GM21447 (cell line): ENCODE measurements around the gene CHPF.

Experiments
- ATAC-seq: cut with Tn5 transposase; IDR thresholded peaks from one replicate; pipeline ENCODE4 v1.9.1; 2021; ENCODE audit not compliant: unreplicated experiment

Gene CHPF

GRCh38 chr2:219552382-219553167, 9.0 kb upstream of the CHPF start:
- ATAC-seq, result peak; percentile 83

GRCh38 chr2:219551441-219552381, 8.1 kb upstream of the CHPF start:
- peak; percentile 31 for ATAC-seq

- ATAC-seq, result no peak
These were observed 6.0 kb upstream of the CHPF start for GRCh38 chr2:219549619-219550018.

GRCh38 chr2:219548990-219549389, 5.4 kb upstream of the CHPF start:
- ATAC-seq, result no peak

- ATAC-seq, result no peak
These were observed 4.0 kb upstream of the CHPF start for GRCh38 chr2:219547621-219548020.

- no peak for ATAC-seq
These were observed 2.3 kb upstream of the CHPF start for GRCh38 chr2:219545943-219546352.

- ATAC-seq, result no peak
These were observed 1.8 kb upstream of the CHPF start for GRCh38 chr2:219545295-219545942.

GRCh38 chr2:219544567-219544966, 958 bp upstream of the CHPF start:
- ATAC-seq, result no peak

- ATAC-seq, result peak; percentile 32
These were observed 546 bp downstream of the CHPF start for GRCh38 chr2:219542931-219543595.

GRCh38 chr2:219541611-219542180, 1.9 kb downstream of the CHPF start:
- peak; percentile 48 for ATAC-seq

- ATAC-seq, result no peak
These were observed 2.7 kb downstream of the CHPF start for GRCh38 chr2:219540784-219541504.

- no peak for ATAC-seq
These were observed 3.5 kb downstream of the CHPF start for GRCh38 chr2:219539926-219540678.

- no peak for ATAC-seq
These were observed 4.4 kb downstream of the CHPF start for GRCh38 chr2:219538956-219539788.

GRCh38 chr2:219538504-219538951, 5.1 kb downstream of the CHPF start:
- ATAC-seq, result no peak

- no peak for ATAC-seq
These were observed 5.7 kb downstream of the CHPF start for GRCh38 chr2:219537657-219538488.

- ATAC-seq, result no peak
These were observed 6.6 kb downstream of the CHPF start for GRCh38 chr2:219536967-219537366.

GRCh38 chr2:219536425-219536824, 7.2 kb downstream of the CHPF start:
- ATAC-seq, result no peak
